ENCODE measurements around the gene AFF3. TPM values are rescaled to one million over a fixed set of nuclear protein-coding genes. Genes with fewer than 3 reads are reported as not detected.

AFF3 gene
- total and polyA plus RNA-seq, 10 of the 15 experiments (the other 5 are each of a cell fraction or from before 2014, with no cell fraction given): 0.26 to 5.5 (median 3.0) TPM

- H3K79me2 ChIP-seq (ENCODE audit: control insufficient read depth, insufficient read depth, low read length): no peaks in the 10 kb centered on the region
- intact Hi-C loops (cut with micrococcal nuclease; ENCODE audit: unreplicated experiment) (no loop called here), in situ Hi-C loops (cut with MboI) (no loop called here)
- ATAC-seq (no peak), FAIRE-seq (no peak), DNase-seq (ENCODE audit: low read depth, low spot score) (no peak)
- no peaks in the 10 kb centered on the region; a peak in 1 of 4 replicates for H3K27me3 ChIP-seq (replicated peaks in 1 of 2; ENCODE audit: control insufficient read depth in 2 of 2, insufficient read depth in 2 of 2, low read length in 1 of 2)
- H3K4me2 ChIP-seq (ENCODE audit: control insufficient read depth, insufficient read depth): no peak overlapping the region
- RAD21 ChIA-PET (ENCODE audit: unreplicated experiment): no interaction called here
- BruUV-seq (replicated peaks): no TSS peak
- CTCF ChIA-PET: no interaction called here
- H3K27ac ChIP-seq (ENCODE audit: control insufficient read depth, insufficient read depth): no peak overlapping the region
- no peak overlapping the region for H3K4me3 ChIP-seq
- POLR2A ChIA-PET: no interaction called here
- no peaks in the 10 kb centered on the region for H3K36me3 ChIP-seq (ENCODE audit: control insufficient read depth in 2 of 2, insufficient read depth in 2 of 2, low read length in 1 of 2)
- H3K9me3 ChIP-seq (replicated peaks; ENCODE audit: control insufficient read depth, insufficient read depth, low read length): no peaks in the 10 kb centered on the region
- no peak overlapping the region for H3K9ac ChIP-seq (ENCODE audit: control insufficient read depth, insufficient read depth, low read length)
- no peaks in the 10 kb centered on the region for H3K4me1 ChIP-seq (ENCODE audit: control insufficient read depth, insufficient read depth, low read length)
- 30% methylated on average over 10 of the region's 10 CpGs for WGBS (ENCODE audit: insufficient coverage, insufficient replicate concordance, low lambda C conversion rate, missing lambda C conversion rate)
- no peak overlapping the region for H2AFZ ChIP-seq (ENCODE audit: control insufficient read depth, low read depth, low read length)
- H4K20me1 ChIP-seq (ENCODE audit: control insufficient read depth, insufficient read depth): no peaks in the 10 kb centered on the region
- SMC1A ChIA-PET (ENCODE audit: uncharacterized antibody, unreplicated experiment): no interaction called here
- TF ChIP-seq ZBTB11 (CRISPR knock-in tag; IDR thresholded peaks at IDR 0.05): no peak
- no peak for TF ChIP-seq CBFB (IDR thresholded peaks at IDR 0.05; ENCODE audit: low read depth)
- TF ChIP-seq CTCF (IDR thresholded peaks at IDR 0.05 in 2 of 3, conservative IDR thresholded peaks at IDR 0.05 in 1 of 3; ENCODE audit: control insufficient read depth in 2 of 3, extremely low read depth in 1 of 3, insufficient read depth in 1 of 3, low read depth in 3 of 3, low read length in 3 of 3): no peak
- no peak for TF ChIP-seq RBBP5 (conservative IDR thresholded peaks at IDR 0.05)
- TF ChIP-seq FOXM1 (IDR thresholded peaks at IDR 0.05; ENCODE audit: low read depth, low read length): no peak
- TF ChIP-seq PRDM15 (CRISPR knock-in tag; IDR thresholded peaks at IDR 0.05): no peak
- TF ChIP-seq REST (IDR thresholded peaks at IDR 0.05; ENCODE audit: low read depth, low read length): no peak
- no peak for TF ChIP-seq NFIC (IDR thresholded peaks at IDR 0.05; ENCODE audit: low read depth, low read length)
- no peak for TF ChIP-seq IKZF2 (IDR thresholded peaks at IDR 0.05)
- TF ChIP-seq POLR2AphosphoS5 (IDR thresholded peaks at IDR 0.05; ENCODE audit: low read length): no peak
These were observed 251.6 kb downstream of the AFF3 start for GRCh38 chr2:99890568-99891427.

All from GM12878 (cell line).